ENCODE results near the gene SHROOM3.

Gene SHROOM3

GRCh38 chr4:76649086-76649485, 214.1 kb downstream of the SHROOM3 start:
- POLR2A ChIA-PET = no interaction called here
- CTCF ChIA-PET = no interaction called here
- DNase-seq (ENCODE audit: extremely low spot score) = no peak
- no peak for TF ChIP-seq HDGF (IDR thresholded peaks at IDR 0.05; ENCODE audit: borderline replicate concordance)
- no peak for TF ChIP-seq BHLHE40 (IDR thresholded peaks at IDR 0.05; ENCODE audit: borderline replicate concordance)
- TF ChIP-seq, protein P1, sequence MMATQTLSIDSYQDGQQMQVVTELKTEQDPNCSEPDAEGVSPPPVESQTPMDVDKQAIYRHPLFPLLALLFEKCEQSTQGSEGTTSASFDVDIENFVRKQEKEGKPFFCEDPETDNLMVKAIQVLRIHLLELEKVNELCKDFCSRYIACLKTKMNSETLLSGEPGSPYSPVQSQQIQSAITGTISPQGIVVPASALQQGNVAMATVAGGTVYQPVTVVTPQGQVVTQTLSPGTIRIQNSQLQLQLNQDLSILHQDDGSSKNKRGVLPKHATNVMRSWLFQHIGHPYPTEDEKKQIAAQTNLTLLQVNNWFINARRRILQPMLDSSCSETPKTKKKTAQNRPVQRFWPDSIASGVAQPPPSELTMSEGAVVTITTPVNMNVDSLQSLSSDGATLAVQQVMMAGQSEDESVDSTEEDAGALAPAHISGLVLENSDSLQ (IDR thresholded peaks at IDR 0.05) = no peak
- TF ChIP-seq ARNT (IDR thresholded peaks at IDR 0.05) = no peak

DNA sequence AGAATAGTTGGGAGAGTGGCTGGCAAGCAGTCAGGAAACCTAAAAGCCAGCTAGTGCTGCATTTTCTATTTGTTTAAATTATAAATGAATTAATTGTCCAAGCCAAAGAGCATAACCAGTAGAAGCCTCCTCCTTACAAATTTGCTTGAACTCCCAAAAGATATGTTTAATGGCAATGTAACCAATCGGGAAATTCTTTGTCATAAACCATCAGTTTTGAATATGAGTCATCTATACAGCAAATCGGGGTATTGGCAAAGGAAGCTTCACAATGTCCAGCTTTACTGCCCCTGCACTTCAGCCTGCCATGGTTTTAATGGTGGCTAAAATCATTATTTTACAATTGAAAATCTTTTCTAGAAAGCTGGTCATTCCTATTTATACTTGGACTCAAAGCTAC, 216.6 kb downstream of the SHROOM3 start:
- DNase-seq (ENCODE audit: extremely low spot score) = no peak
- CTCF ChIA-PET = no interaction called here
- POLR2A ChIA-PET = no interaction called here
- no peak for TF ChIP-seq BHLHE40 (IDR thresholded peaks at IDR 0.05; ENCODE audit: borderline replicate concordance)
- no peak for TF ChIP-seq LEF1 (IDR thresholded peaks at IDR 0.05; ENCODE audit: borderline replicate concordance)
- no peak for TF ChIP-seq ARNT (IDR thresholded peaks at IDR 0.05)
- no peak for TF ChIP-seq ELF4 (IDR thresholded peaks at IDR 0.05)
- TF ChIP-seq FOXM1 (IDR thresholded peaks at IDR 0.05; ENCODE audit: borderline replicate concordance) = no peak

- ChIA-PET CTCF (no interaction called here), POLR2A (no interaction called here)
- TF ChIP-seq NFRKB (IDR thresholded peaks at IDR 0.05) (no peak), FOXK2 (IDR thresholded peaks at IDR 0.05) (no peak), HDGF (IDR thresholded peaks at IDR 0.05; ENCODE audit: borderline replicate concordance) (no peak), LEF1 (IDR thresholded peaks at IDR 0.05; ENCODE audit: borderline replicate concordance) (no peak), FOXM1 (IDR thresholded peaks at IDR 0.05; ENCODE audit: borderline replicate concordance) (no peak), L3MBTL2 (conservative IDR thresholded peaks at IDR 0.05) (no peak), CTBP1 (IDR thresholded peaks at IDR 0.05; ENCODE audit: borderline replicate concordance) (no peak)
- TF ChIP-seq, protein P1 (IDR thresholded peaks at IDR 0.05) = no peak
- DNase-seq (ENCODE audit: extremely low spot score) = no peak
Measured at GRCh38 chr4:76652389-76652788, 217.4 kb downstream of the SHROOM3 start.

GRCh38 chr4:76654084-76654483, 219.1 kb downstream of the SHROOM3 start:
- no peak for TF ChIP-seq SUZ12 (IDR thresholded peaks at IDR 0.05)
- ChIA-PET POLR2A (no interaction called here), CTCF (no interaction called here)
- DNase-seq (ENCODE audit: extremely low spot score) = no peak

GRCh38 chr4:76654791-76655190, 219.8 kb downstream of the SHROOM3 start:
- ChIA-PET POLR2A (no interaction called here), CTCF (interaction anchor here (0.9 kb wide), 1 partner anchor 69 kb away, joined by 3 read pairs; no protein-coding TSS in a partner anchor)
- TF ChIP-seq L3MBTL2 (conservative IDR thresholded peaks at IDR 0.05) (no peak), HDGF (IDR thresholded peaks at IDR 0.05; ENCODE audit: borderline replicate concordance) (no peak), FOXK2 (IDR thresholded peaks at IDR 0.05) (no peak), FOXM1 (IDR thresholded peaks at IDR 0.05; ENCODE audit: borderline replicate concordance) (no peak), SUZ12 (IDR thresholded peaks at IDR 0.05) (no peak), NFRKB (IDR thresholded peaks at IDR 0.05) (no peak), ELF4 (IDR thresholded peaks at IDR 0.05) (no peak), LEF1 (IDR thresholded peaks at IDR 0.05; ENCODE audit: borderline replicate concordance) (no peak), SP1 (IDR thresholded peaks at IDR 0.05) (no peak), BHLHE40 (IDR thresholded peaks at IDR 0.05; ENCODE audit: borderline replicate concordance) (no peak), TARDBP (IDR thresholded peaks at IDR 0.05) (no peak), CTBP1 (IDR thresholded peaks at IDR 0.05; ENCODE audit: borderline replicate concordance) (no peak), ZNF384 (IDR thresholded peaks at IDR 0.05) (no peak), ARNT (IDR thresholded peaks at IDR 0.05) (no peak), FOXA1 (IDR thresholded peaks at IDR 0.05) (no peak)
- TF ChIP-seq, protein P1 (IDR thresholded peaks at IDR 0.05) = no peak
- no peak for DNase-seq (ENCODE audit: extremely low spot score)

- ChIA-PET CTCF (interaction anchor here (0.9 kb wide), 1 partner anchor 70 kb away, joined by 3 read pairs; no protein-coding TSS in a partner anchor), POLR2A (no interaction called here)
- no peak for DNase-seq (ENCODE audit: extremely low spot score)
- TF ChIP-seq SUZ12 (IDR thresholded peaks at IDR 0.05) (no peak), TARDBP (IDR thresholded peaks at IDR 0.05) (no peak), L3MBTL2 (conservative IDR thresholded peaks at IDR 0.05) (no peak), BHLHE40 (IDR thresholded peaks at IDR 0.05; ENCODE audit: borderline replicate concordance) (no peak), ARNT (IDR thresholded peaks at IDR 0.05) (no peak), FOXA1 (IDR thresholded peaks at IDR 0.05) (no peak), NFRKB (IDR thresholded peaks at IDR 0.05) (no peak)
- TF ChIP-seq, protein P1 (IDR thresholded peaks at IDR 0.05) = no peak
Measured at GRCh38 chr4:76655566-76656479, 220.8 kb downstream of the SHROOM3 start.
